K562 (cell line): ENCODE results near the gene ASPRV1. TPM values are rescaled to one million over a fixed set of nuclear protein-coding genes. Genes with fewer than 3 reads are reported as not detected.

Source experiments
- ATAC-seq: fragments of 200-7000 bp; cut with Tn5 transposase; 3 replicates; pipeline ENCODE4 v1.9.1; 2020; ENCODE audit warnings: moderate library complexity
- BruUV-seq: library from RNA; stranded (reverse); fragments of 400-500 nt; replicated peaks from 2 replicates; lab custom pipeline; 2021; lab: Mats Ljungman, UMichigan
- CTCF ChIA-PET: fragments of 300-600 bp; formaldehyde crosslinking; extraction: SDS; loops from one replicate; lab custom pipeline; 2021; ENCODE audit warnings: low intra/inter-chr PET ratio; lab: Yijun Ruan, JAX
- POLR2A ChIA-PET: fragments of 300-600, 350-650 bp; sonication (Branson Sonifier 250); formaldehyde crosslinking; extraction: SDS; loops from one replicate; lab custom pipeline; 2021; ENCODE audit warnings: antibody characterized with exemption, inconsistent platforms; lab: Yijun Ruan, JAX
- DNase-seq, 4 experiments: peaks; one replicate each; pipeline versions ENCODE4 v3.0.0 to v3.0.0-alpha.2; 2011 to 2018; ENCODE audit warnings: low spot score in 3 of 4, mixed read lengths in 3 of 4; ENCODE audit errors: extremely low read depth in 1 of 4
- FAIRE-seq: peaks from 2 replicates; lab custom pipeline; 2011; peaks lifted over from hg19 to GRCh38; lab: Jason Lieb, UNC
- H2AFZ ChIP-seq: 2 replicates; pipeline ENCODE4 v1.6.0; 2011; ENCODE audit warnings: low read depth, low read length, control low read depth, inconsistent platforms
- H3K27ac ChIP-seq: fragments of 200-600 bp; 3 replicates; pipeline ENCODE4 v1.8.0; 2011; ENCODE audit warnings: low read depth, mild to moderate bottlenecking, control low read depth, inconsistent platforms, low read length, moderate library complexity, mixed read lengths; ENCODE audit errors: extremely low read depth
- H3K27me3 ChIP-seq, 2 experiments: fragments of 300-600 bp in 1 of 2; 2 replicates in 1 of 2; 3 replicates in 1 of 2; pipeline versions ENCODE4 v1.6.0 to v1.8.0; 2011; ENCODE audit warnings: inconsistent platforms in 2 of 2, low read length in 2 of 2, mild to moderate bottlenecking in 1 of 2, mixed read lengths in 1 of 2, moderate library complexity in 1 of 2; ENCODE audit not compliant: control insufficient read depth in 2 of 2, insufficient read depth in 2 of 2
- H3K36me3 ChIP-seq: fragments of 300-600 bp; 3 replicates; pipeline ENCODE4 v1.8.0; 2011; ENCODE audit warnings: mild to moderate bottlenecking, low read length, inconsistent platforms; ENCODE audit not compliant: control insufficient read depth, insufficient read depth
- H3K4me1 ChIP-seq, 2 experiments: fragments of 200-600 bp in 1 of 2; replicated peaks in 1 of 2; 2 replicates in 1 of 2; 3 replicates in 1 of 2; pipeline versions ENCODE4 v1.5.1 to v1.8.0; 2011; ENCODE audit warnings: inconsistent platforms in 2 of 2, low read length in 2 of 2, mild to moderate bottlenecking in 1 of 2, mixed read lengths in 1 of 2, moderate library complexity in 1 of 2; ENCODE audit not compliant: control insufficient read depth in 2 of 2, insufficient read depth in 2 of 2
- H3K4me2 ChIP-seq: 2 replicates; pipeline ENCODE4 v1.6.1; 2011; ENCODE audit warnings: low read length, control low read depth, inconsistent platforms, mixed read lengths; ENCODE audit not compliant: insufficient read depth
- H3K4me3 ChIP-seq: fragments of 200-600 bp; sonication (generic), shearing (Covaris generic); 2 replicates; pipeline ENCODE4 v1.5.1; 2016; ENCODE audit warnings: control low read depth, inconsistent platforms
- H3K79me2 ChIP-seq: fragments of 200-600 bp; 3 replicates; pipeline ENCODE4 v1.8.0; 2011; ENCODE audit warnings: low read length, inconsistent platforms; ENCODE audit not compliant: control insufficient read depth, insufficient read depth
- H3K9ac ChIP-seq, 2 experiments: 2 replicates each; pipeline versions ENCODE4 v1.6.0 to v1.6.1; 2011; ENCODE audit warnings: low read depth in 2 of 2, low read length in 2 of 2, control low read depth in 1 of 2, inconsistent platforms in 1 of 2, mild to moderate bottlenecking in 1 of 2, mixed read lengths in 1 of 2; ENCODE audit not compliant: insufficient read depth in 1 of 2
- H3K9me1 ChIP-seq: one replicate; pipeline ENCODE4 v1.6.0; 2011; ENCODE audit warnings: inconsistent platforms, mild to moderate bottlenecking, low read length, moderate library complexity; ENCODE audit not compliant: control insufficient read depth, insufficient read depth
- H3K9me3 ChIP-seq: replicated peaks from 2 replicates; pipeline ENCODE4 v1.5.1; 2011; ENCODE audit warnings: low read depth, low read length, inconsistent platforms; ENCODE audit not compliant: control insufficient read depth, insufficient read depth
- H4K20me1 ChIP-seq: replicated peaks from 2 replicates; pipeline ENCODE4 v1.6.1; 2011; ENCODE audit warnings: low read length, inconsistent platforms, mixed read lengths; ENCODE audit not compliant: control insufficient read depth, insufficient read depth
- ARID2 ChIP-seq: fragments of 450-650 bp; IDR thresholded peaks from 2 replicates; pipeline ENCODE4 v1.6.1; 2017; ENCODE audit warnings: antibody characterized with exemption, mild to moderate bottlenecking
- BCL6 ChIP-seq: fragments of 250-450 bp; sonication (Bioruptor Pico); IDR thresholded peaks from 2 replicates; pipeline ENCODE4 v1.4.0; 2020
- ETS2 ChIP-seq: IDR thresholded peaks from 2 replicates; pipeline ENCODE4 v1.6.1; 2016; ENCODE audit warnings: borderline replicate concordance, missing genetic modification characterization, mild to moderate bottlenecking, moderate library complexity, missing compliant biosample characterization; ENCODE audit not compliant: poor library complexity, severe bottlenecking
- HDAC2 ChIP-seq: fragments of 450-650 bp; IDR thresholded peaks from 2 replicates; pipeline ENCODE4 v1.6.1; 2016; ENCODE audit warnings: mild to moderate bottlenecking
- HNRNPK ChIP-seq: fragments of 200-400 bp; formaldehyde crosslinking; IDR thresholded peaks from one replicate; pipeline ENCODE4 v1.6.1; 2018; ENCODE audit warnings: mild to moderate bottlenecking, low read depth, low read length; ENCODE audit not compliant: poor library complexity, severe bottlenecking
- KAT2B ChIP-seq: IDR thresholded peaks from one replicate; pipeline ENCODE4 v1.6.1; 2012; ENCODE audit warnings: low read depth, mild to moderate bottlenecking, control low read depth, inconsistent platforms, low read length, moderate library complexity
- PRPF4 ChIP-seq: fragments of 200-400 bp; formaldehyde crosslinking; IDR thresholded peaks from one replicate; pipeline ENCODE4 v1.6.1; 2017; ENCODE audit warnings: low read length, low read depth, mild to moderate bottlenecking; ENCODE audit not compliant: insufficient read depth, poor library complexity, severe bottlenecking
- SIN3A ChIP-seq, 2 experiments: fragments of 150-350 bp in 1 of 2; IDR thresholded peaks; 2 replicates each; pipeline ENCODE4 v1.6.1; 2011 to 2016; ENCODE audit warnings: borderline replicate concordance in 2 of 2, low read depth in 2 of 2, low read length in 2 of 2, mild to moderate bottlenecking in 2 of 2, moderate library complexity in 2 of 2; ENCODE audit not compliant: control insufficient read depth in 1 of 2
- ZNF133 ChIP-seq: fragments of 250-450 bp; sonication (Bioruptor Pico); IDR thresholded peaks from 2 replicates; pipeline ENCODE4 v1.4.0; 2020; ENCODE audit warnings: mild to moderate bottlenecking
- ZNF76 ChIP-seq: fragments of 250-450 bp; sonication (Bioruptor Pico); IDR thresholded peaks from 2 replicates; pipeline ENCODE4 v1.4.0; 2020; ENCODE audit warnings: mild to moderate bottlenecking, moderate library complexity, borderline replicate concordance
- ZSCAN32 ChIP-seq: fragments of 450-650 bp; formaldehyde crosslinking; IDR thresholded peaks from 2 replicates; pipeline ENCODE4 v1.4.0; 2020; ENCODE audit warnings: mild to moderate bottlenecking, moderate library complexity
- WGBS: fragments of 100-300 bp; shearing (Covaris generic); methylation state at CpG from one replicate; pipeline ENCODE4 v1.1.6; 2016; ENCODE audit warnings: low coverage, mixed read lengths; ENCODE audit not compliant: insufficient coverage; ENCODE audit errors: missing lambda C conversion rate; 5-methylcytosine and 5-hydroxymethylcytosine counted together
- in situ Hi-C: fragments of 300-500 bp; cut with MboI; formaldehyde crosslinking; loops from 4 replicates; pipeline ENCODE4 v1.15.0; 2018; ENCODE audit warnings: inconsistent platforms, mixed read lengths
- intact Hi-C: fragments of 100-400 bp; cut with micrococcal nuclease; formaldehyde crosslinking; loops from 2 replicates; pipeline ENCODE4 v1.14.2; 2022
- polyA plus RNA-seq, 8 experiments: library from polyadenylated mRNA; depleted of rRNA in 4 of 8; stranded (reverse) in 5 of 8; unstranded in 3 of 8; fragments of >200 nt; fragmentation: Nextera tagmentation in 2 of 8; fragmentation: Illumina TruSeq in 1 of 8; extraction: Ambion mirVana in 2 of 8; extraction: Trizol in 1 of 8; gene quantifications; 2 replicates each; pipeline versions ENCODE4 v1.2.1 to v1.2.3, GENCODE V29; 2011 to 2014; ENCODE audit warnings: inconsistent platforms in 1 of 8, missing spikeins in 1 of 8
- total RNA-seq, 7 experiments: library from RNA; depleted of rRNA in 6 of 7; stranded (reverse); fragments of >200 nt in 6 of 7; fragmentation: Illumina TruSeq in 2 of 7; extraction: Trizol in 2 of 7; gene quantifications; 2 replicates each; pipeline versions ENCODE4 v1.2.1 to v1.2.3, GENCODE V29; 2011 to 2021; ENCODE audit warnings: low replicate concordance in 1 of 7
- TF ChIP-seq, protein P1 (sequence below): fragments of 250-450 bp; sonication (Bioruptor Pico); IDR thresholded peaks from 2 replicates; pipeline ENCODE4 v1.5.0; 2022; ENCODE audit warnings: mild to moderate bottlenecking
- TF ChIP-seq, protein P2 (sequence below): sonication (generic); formaldehyde crosslinking; IDR thresholded peaks from 2 replicates; pipeline ENCODE4 v1.8.1; 2023; ENCODE audit warnings: mild to moderate bottlenecking, missing genetic modification reagents
- TF ChIP-seq, protein P3 (sequence below): fragments of 450-650 bp; formaldehyde crosslinking; IDR thresholded peaks from 2 replicates; pipeline ENCODE4 v1.4.0; 2022; ENCODE audit warnings: missing genetic modification characterization
- TF ChIP-seq, protein P4 (sequence below): fragments of 450-650 bp; formaldehyde crosslinking; IDR thresholded peaks from 2 replicates; pipeline ENCODE4 v1.4.0; 2020; ENCODE audit warnings: mild to moderate bottlenecking, moderate library complexity

The ASPRV1 gene
- total and polyA plus RNA-seq, 9 of the 15 experiments (the other 6 are each of a cell fraction or from before 2014, with no cell fraction given): 0.17 to 0.72 (median 0.47) TPM; not detected in 1

DNA sequence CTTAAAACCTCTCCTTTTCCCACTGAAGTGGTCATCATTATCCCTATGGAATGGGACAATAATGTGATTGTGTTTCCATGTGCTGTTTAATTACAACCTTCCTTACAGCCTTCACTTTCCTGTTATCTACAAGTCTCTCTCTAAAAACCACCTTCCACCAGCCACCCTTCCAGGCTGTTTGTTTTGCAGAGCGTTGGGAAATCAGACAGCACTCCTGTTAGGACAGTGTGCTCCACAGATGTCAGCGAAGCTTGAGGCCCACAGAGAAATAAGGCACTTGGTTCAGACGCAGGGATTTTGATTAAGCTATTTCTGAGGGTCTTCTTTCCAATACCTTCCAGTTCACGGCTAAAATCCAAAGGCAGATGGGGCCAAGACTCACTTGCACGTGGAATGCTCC, 32.3 kb upstream of the ASPRV1 start:
- intact Hi-C loops: no loop called here
- ATAC-seq (no peak), FAIRE-seq (no peak), DNase-seq (peak in 1 of 4 experiments; percentile 6)
- ChIA-PET POLR2A (interaction anchor here (1.1 kb wide), 1 partner anchor 12 kb away, joined by 3 read pairs; no protein-coding TSS in a partner anchor), CTCF (no interaction called here)
- in situ Hi-C loops: no loop called here
- Histone ChIP-seq H3K9ac (no peak overlapping the region; a peak in 1 of 4 replicates), H3K9me1 (no peaks in the 10 kb centered on the region), H3K4me2 (no peak overlapping the region), H3K27ac (no peak overlapping the region), H2AFZ (peak overlapping the region; percentile 49), H3K79me2 (no peaks in the 10 kb centered on the region), H4K20me1 (no peaks in the 10 kb centered on the region), H3K4me1 (peaks cover 15 to 28% of the 10 kb centered on the region in 2 experiments; a peak in 4 of 5 replicates), H3K9me3 (no peaks in the 10 kb centered on the region), H3K36me3 (no peaks in the 10 kb centered on the region), H3K4me3 (no peak overlapping the region), H3K27me3 (no peaks in the 10 kb centered on the region)
- BruUV-seq: no TSS peak
- WGBS: 45% methylated on average over 5 of the region's 5 CpGs
- TF ChIP-seq, protein P1, sequence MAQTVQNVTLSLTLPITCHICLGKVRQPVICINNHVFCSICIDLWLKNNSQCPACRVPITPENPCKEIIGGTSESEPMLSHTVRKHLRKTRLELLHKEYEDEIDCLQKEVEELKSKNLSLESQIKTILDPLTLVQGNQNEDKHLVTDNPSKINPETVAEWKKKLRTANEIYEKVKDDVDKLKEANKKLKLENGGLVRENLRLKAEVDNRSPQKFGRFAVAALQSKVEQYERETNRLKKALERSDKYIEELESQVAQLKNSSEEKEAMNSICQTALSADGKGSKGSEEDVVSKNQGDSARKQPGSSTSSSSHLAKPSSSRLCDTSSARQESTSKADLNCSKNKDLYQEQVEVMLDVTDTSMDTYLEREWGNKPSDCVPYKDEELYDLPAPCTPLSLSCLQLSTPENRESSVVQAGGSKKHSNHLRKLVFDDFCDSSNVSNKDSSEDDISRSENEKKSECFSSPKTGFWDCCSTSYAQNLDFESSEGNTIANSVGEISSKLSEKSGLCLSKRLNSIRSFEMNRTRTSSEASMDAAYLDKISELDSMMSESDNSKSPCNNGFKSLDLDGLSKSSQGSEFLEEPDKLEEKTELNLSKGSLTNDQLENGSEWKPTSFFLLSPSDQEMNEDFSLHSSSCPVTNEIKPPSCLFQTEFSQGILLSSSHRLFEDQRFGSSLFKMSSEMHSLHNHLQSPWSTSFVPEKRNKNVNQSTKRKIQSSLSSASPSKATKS (CRISPR knock-in tag): no peak
- TF ChIP-seq ARID2: no peak
- TF ChIP-seq, protein P2, sequence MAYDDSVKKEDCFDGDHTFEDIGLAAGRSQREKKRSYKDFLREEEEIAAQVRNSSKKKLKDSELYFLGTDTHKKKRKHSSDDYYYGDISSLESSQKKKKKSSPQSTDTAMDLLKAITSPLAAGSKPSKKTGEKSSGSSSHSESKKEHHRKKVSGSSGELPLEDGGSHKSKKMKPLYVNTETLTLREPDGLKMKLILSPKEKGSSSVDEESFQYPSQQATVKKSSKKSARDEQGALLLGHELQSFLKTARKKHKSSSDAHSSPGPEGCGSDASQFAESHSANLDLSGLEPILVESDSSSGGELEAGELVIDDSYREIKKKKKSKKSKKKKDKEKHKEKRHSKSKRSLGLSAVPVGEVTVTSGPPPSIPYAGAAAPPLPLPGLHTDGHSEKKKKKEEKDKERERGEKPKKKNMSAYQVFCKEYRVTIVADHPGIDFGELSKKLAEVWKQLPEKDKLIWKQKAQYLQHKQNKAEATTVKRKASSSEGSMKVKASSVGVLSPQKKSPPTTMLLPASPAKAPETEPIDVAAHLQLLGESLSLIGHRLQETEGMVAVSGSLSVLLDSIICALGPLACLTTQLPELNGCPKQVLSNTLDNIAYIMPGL: no peak
- no peak for TF ChIP-seq ETS2 (tag)
- TF ChIP-seq ZNF76: no peak
- TF ChIP-seq, protein P3, sequence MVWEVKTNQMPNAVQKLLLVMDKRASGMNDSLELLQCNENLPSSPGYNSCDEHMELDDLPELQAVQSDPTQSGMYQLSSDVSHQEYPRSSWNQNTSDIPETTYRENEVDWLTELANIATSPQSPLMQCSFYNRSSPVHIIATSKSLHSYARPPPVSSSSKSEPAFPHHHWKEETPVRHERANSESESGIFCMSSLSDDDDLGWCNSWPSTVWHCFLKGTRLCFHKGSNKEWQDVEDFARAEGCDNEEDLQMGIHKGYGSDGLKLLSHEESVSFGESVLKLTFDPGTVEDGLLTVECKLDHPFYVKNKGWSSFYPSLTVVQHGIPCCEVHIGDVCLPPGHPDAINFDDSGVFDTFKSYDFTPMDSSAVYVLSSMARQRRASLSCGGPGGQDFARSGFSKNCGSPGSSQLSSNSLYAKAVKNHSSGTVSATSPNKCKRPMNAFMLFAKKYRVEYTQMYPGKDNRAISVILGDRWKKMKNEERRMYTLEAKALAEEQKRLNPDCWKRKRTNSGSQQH (CRISPR knock-in tag): no peak
- TF ChIP-seq PRPF4: no peak
- TF ChIP-seq BCL6: no peak
- no peak for TF ChIP-seq ZNF133 (CRISPR knock-in tag)
- no peak for TF ChIP-seq HDAC2
- no peak for TF ChIP-seq HNRNPK
- TF ChIP-seq, protein P4, sequence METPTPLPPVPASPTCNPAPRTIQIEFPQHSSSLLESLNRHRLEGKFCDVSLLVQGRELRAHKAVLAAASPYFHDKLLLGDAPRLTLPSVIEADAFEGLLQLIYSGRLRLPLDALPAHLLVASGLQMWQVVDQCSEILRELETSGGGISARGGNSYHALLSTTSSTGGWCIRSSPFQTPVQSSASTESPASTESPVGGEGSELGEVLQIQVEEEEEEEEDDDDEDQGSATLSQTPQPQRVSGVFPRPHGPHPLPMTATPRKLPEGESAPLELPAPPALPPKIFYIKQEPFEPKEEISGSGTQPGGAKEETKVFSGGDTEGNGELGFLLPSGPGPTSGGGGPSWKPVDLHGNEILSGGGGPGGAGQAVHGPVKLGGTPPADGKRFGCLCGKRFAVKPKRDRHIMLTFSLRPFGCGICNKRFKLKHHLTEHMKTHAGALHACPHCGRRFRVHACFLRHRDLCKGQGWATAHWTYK (CRISPR knock-in tag): no peak
- no peak for TF ChIP-seq KAT2B
- TF ChIP-seq SIN3A (IDR thresholded peaks at IDR 0.05; ENCODE audit: borderline replicate concordance in 2 of 2, control insufficient read depth in 1 of 2, low read depth in 2 of 2, low read length in 2 of 2): no peak
- no peak for TF ChIP-seq ZSCAN32 (CRISPR knock-in tag)
